Measurements from ENCODE around the gene KRTAP12-1. TPM values are rescaled to one million over a fixed set of nuclear protein-coding genes. Genes with fewer than 3 reads are reported as not detected.
"Not testable (repeated sequence)": the region's sequence is repeated elsewhere in the genome, so short reads cannot be mapped to it uniquely, and the experiment has no call there.

Gene KRTAP12-1
- polyA plus RNA-seq, 3 donors = not detected

DNA sequence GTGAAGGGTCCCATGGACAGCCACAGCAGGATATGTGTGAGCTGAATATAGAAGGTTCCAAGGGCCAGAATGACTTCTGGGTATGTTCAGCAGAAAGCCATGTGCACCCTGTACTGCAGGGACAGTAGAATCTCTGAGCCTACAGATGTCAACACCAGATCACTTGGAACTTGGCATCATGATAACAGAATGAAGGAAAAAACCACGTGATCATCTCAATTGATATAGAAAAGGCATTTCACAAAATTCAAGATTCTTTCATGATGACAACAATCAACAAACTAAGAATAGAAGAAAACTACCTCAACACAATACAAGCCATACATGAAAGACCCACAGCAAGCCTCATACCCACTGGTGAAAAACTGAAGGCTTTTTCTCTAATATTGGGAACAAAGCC is 14.4 kb downstream of the KRTAP12-1 start:
- DNase-seq = no peak

DNA sequence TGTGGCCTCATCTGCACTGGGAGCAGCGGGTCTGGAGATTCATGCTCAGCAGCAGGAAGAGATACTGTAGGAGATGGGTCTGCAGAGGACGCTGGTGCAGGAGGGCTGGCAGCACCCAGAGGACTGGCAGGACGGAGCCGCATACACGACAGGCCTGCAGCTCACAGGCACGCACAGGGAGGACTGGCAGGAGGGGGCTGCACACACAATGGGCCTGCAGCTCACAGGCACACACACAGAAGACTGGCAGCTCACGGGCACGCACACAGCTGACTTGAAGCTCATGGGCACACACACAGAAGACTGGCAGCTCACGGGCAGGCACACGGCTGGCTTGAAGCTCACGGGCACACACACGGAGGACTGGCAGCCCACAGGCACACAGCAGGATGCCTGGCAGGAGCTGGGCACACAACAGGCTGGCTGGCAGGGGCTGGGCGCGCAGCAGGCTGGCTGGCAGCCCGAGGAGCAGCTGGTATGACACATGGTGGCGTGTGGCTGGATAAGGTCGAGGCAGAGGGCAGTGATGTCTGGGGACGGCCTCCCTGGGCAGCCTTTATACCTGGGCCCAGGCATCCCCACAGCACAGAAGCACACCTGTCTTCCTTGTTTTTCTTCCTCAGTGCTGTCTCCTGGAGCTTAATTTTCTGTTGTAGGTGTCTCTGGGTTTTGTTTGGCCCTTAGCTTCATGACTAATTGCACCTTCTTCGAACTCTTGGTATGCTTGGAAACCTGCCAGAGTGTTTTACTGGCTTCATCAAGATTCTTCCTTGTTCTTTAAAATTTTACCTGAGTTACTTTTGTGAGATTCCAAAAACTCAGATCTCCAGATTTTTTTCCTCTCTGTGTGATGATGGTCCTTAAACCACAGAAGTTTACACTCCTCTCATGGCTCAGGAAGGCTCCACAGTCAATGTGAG is 15.3 kb downstream of the KRTAP12-1 start, which contains the start of gene KRTAP12-2:
KRTAP12-2 (minus strand) TSS at position 527 of the 920 bp plus-strand sequence; CDS start at position 486, 41 bp downstream.
- no peak for DNase-seq

DNA sequence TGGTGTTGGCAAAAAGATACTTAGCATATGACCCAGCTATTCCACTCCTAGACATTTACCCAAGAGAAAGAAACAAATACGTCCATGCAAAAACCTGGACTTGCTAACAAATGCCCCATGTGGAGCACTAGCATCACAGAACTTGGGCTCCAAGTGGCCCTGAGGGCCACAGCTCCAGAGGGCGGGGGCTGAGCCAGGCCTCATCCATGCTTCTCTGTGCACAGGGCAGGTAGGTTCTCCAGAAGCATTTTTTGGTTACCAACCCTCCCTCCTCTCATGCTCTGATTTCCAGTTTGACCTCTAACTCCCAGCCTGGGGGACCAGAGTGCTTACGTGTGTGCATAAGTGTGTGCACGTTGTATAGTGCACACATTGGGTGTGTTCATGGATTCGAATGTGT is 17.3 kb downstream of the KRTAP12-1 start:
- DNase-seq = no peak

DNA sequence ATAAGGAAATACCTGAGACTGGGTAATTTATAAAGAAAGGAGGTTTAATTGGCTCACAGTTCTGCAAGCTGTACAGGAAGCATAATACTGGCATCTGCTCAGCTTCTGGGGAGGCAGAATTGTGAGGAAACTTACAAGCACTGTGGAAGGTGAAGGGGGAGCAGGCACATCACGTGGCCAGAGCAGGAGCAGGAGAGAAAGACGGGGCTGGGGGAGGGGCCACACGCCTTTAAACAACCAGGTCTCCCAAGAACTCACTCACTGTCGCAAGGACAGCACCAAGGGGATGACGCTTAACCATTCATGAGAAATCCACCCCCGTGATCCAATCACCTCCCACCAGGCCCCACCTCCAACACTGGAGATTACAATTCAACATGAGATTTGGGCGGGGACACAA is 20.4 kb downstream of the KRTAP12-1 start:
- DNase-seq = not testable (repeated sequence)

- no peak for DNase-seq
Measured at GRCh38 chr21:44658913-44659595, 22.9 kb downstream of the KRTAP12-1 start.

DNA sequence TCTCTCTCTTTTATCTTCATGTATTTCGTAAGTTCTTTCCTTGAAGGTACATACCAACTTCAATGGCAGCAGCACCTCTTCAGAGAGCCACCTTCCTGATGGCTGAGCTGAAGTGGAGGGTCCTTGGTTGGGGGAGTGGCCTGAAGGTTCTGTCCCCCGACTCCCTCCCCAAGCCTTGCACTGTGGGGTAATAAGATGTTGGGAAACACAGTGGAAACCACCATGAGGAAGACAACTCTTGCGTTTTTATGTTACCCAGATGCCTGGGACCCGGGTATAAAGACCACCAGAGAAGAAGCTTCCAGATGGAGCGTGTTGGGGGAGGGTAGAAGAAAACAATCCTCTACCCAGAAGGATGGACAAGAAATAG is 23.4 kb downstream of the KRTAP12-1 start:
- DNase-seq = no peak

GRCh38 chr21:44657635-44658540 is 24.1 kb downstream of the KRTAP12-1 start, which contains the start of gene KRTAP12-3:
KRTAP12-3 (plus strand) TSS chr21:44657932; CDS start chr21:44657980, 48 bp downstream.
- no peak for DNase-seq

- no peak for DNase-seq
Measured at GRCh38 chr21:44656868-44657267, 25.1 kb downstream of the KRTAP12-1 start.

GRCh38 chr21:44654576-44655175 is 27.3 kb downstream of the KRTAP12-1 start, which contains the start of gene KRTAP12-4:
KRTAP12-4 (minus strand) TSS chr21:44654659; CDS start chr21:44654614, 45 bp downstream.
- no peak for DNase-seq

- no peak for DNase-seq
Measured at GRCh38 chr21:44653656-44654575, 28.0 kb downstream of the KRTAP12-1 start.

DNA sequence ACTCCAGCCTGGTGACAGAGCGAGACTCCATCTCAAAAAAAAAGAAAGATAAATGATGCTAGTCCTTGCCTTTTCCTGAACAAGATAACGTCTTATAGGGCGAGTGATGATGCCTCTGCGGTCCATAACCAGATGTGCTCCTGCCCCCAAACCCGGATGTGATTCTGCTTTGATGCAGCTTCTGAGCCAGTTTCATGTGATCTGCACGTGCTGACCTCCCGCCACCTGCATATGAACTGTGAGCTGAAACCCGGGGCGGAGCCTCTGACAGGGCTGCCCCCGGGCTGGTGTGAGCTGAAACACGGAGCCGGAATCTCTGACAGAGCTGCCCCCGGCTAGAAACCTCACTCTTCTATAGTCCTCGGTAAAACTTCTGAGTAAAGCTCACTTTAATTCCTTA is 28.8 kb downstream of the KRTAP12-1 start:
- DNase-seq = no peak

DNA sequence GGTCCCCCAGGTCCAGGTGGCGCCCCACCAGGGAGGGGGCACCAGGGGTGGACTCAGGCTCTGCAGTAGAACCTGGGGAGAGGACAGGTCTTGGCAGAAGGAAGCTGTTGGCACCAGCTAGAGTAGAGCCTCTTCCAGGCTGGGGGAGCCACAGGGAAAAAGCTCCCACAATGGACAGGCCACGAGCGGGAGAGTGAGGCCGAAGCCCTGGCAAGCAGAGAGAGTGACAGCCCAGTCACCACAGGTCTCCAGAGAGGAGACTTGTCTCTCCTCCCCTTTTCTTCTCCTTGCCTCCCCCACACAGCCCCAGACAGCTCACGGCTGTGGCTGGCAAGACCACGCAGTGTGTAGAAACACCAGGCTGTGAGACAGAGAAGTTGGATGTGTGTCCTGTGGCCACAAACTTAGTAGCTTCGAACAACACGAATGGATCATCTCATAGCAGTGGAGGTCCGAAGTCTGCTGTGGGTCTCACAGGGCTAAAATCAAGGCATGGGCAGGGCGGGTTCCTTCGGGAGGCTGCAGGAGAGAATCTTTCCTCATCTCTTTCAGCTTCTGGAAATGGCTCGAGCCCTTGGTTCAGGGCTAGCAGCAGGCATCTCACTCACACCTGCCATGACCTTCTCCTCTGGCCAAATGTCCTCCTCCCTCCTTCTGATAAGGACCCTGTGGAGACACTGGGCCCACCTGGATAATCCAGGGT is 30.8 kb downstream of the KRTAP12-1 start:
- DNase-seq = no peak

DNA sequence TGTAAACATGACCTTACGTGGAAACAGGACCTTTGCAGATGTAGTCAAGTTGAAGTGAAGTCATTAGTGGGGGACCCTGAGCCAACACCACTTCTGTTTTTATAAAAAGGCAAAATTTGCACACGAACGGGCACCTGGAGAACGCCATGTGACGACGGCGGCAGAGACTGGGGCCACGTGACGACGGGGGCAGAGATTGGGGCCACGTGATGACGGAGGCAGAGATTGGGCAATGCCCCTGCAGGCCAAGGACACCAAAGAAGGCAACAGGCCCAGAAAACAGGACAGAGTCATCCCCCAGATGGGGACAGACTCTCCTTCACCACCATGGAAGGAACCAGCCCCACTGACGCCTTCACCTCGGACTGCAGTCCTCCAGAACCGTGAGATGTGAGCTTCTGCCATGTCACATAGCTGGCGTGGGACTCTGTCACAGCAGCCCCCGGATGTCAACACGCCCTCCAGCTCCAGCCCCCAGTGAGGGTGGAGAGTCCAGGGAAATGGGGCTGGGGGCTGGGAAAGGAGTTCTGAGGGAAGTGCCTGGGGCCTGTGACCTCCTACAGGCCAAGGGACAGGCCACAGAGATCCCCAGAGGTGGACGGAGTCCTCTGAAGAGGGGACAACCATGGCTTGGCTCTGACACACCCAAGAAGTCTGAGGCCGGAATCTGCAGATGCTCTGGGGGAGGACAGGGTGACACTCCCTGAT is 31.5 kb downstream of the KRTAP12-1 start:
- no peak for DNase-seq

DNA sequence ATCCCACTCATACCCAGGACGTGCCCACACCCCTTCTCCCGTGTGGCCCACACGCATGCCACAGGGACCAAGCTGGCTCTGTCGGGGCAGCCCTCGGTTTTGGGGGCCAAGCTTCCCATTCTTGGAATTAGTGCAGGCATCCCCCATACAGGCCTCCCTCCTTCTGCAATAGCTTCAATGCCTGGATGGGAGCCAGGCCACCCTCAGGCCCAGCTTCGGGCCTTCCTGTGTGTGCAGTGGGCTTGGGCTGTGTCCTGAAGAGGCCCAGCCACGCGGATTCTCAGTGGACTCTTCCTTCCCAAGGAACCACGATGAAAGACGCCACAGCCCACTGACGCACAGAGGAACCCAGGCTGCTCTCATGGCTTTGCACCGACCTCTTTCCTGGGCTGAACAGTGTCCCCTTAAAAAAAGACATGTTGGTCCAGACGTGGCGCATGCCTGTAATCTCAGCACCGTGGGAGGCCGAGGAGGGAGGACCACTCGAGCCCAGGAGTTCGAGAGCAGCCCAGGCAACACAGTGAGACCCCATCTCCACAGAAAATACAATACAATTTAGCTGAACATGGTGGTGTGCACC is 32.4 kb downstream of the KRTAP12-1 start:
- DNase-seq = no peak

GRCh38 chr21:44648557-44649311 is 33.2 kb downstream of the KRTAP12-1 start:
- no peak for DNase-seq

GRCh38 chr21:44647222-44647552 is 34.8 kb downstream of the KRTAP12-1 start:
- DNase-seq = no peak

GRCh38 chr21:44646366-44647221 is 35.4 kb downstream of the KRTAP12-1 start, which contains the start of gene KRTAP10-11:
KRTAP10-11 (plus strand) TSS chr21:44646414; CDS start chr21:44646459, 45 bp downstream.
- DNase-seq = not testable (repeated sequence)

Data from renal pelvis (tissue), 4 donors.